ENCODE measurements around the gene ARL2. TPM values are rescaled to one million over a fixed set of nuclear protein-coding genes. Genes with fewer than 3 reads are reported as not detected.
A peak's percentile ranks its signal among the peaks of the same experiment; 100 is the strongest.
"Not testable (repeated sequence)": the region's sequence is repeated elsewhere in the genome, so short reads cannot be mapped to it uniquely, and the experiment has no call there.

The ARL2 gene
- total RNA-seq, 3 donors from 2014 or later (not counting 1 experiment from before 2014, with no cell fraction given): 19.9 to 20.5 (median 20.2) TPM

- no peak overlapping the region for H3K4me3 ChIP-seq (ENCODE audit: low read length)
- Mint-ChIP-seq H3K4me1 (peaks cover 0 to 9% of the 10 kb centered on the region in 2 donors), H3K4me3 (no peak overlapping the region), H3K9me3 (no peaks in the 10 kb centered on the region), H3K27ac (no peak overlapping the region), H3K36me3 (no peaks in the 10 kb centered on the region), H3K27me3 (ENCODE audit: low read depth in 2 of 2) (no peaks in the 10 kb centered on the region)
- WGBS (ENCODE audit: insufficient coverage): no CpG with 5 or more reads among the region's 1 CpG
- H3K27ac ChIP-seq (ENCODE audit: low read length): no peak overlapping the region
- ATAC-seq (no peak), DNase-seq (no peak)
- intact Hi-C loops (cut with micrococcal nuclease): no loop called here
- H3K27me3 ChIP-seq (ENCODE audit: control insufficient read depth, insufficient read depth, low read length): no peaks in the 10 kb centered on the region
- H3K36me3 ChIP-seq (ENCODE audit: control insufficient read depth, insufficient read depth, low read length): no peaks in the 10 kb centered on the region
- H3K9me3 ChIP-seq (ENCODE audit: control insufficient read depth, insufficient read depth, low read length): no peaks in the 10 kb centered on the region
- TF ChIP-seq CTCF (IDR thresholded peaks at IDR 0.05): no peak
- peaks cover 8% of the 10 kb centered on the region for H3K4me1 ChIP-seq (ENCODE audit: control insufficient read depth, insufficient read depth, low read length)
These were observed 14.5 kb upstream of the ARL2 start for GRCh38 chr11:64999478-64999877.

GRCh38 chr11:65002706-65003105, 11.3 kb upstream of the ARL2 start:
- no peak overlapping the region for H3K4me3 Mint-ChIP-seq
- no peak overlapping the region for H3K27ac ChIP-seq (ENCODE audit: low read length)
- WGBS (ENCODE audit: insufficient coverage): 89% methylated on average over 5 of the region's 5 CpGs

GRCh38 chr11:65003282-65003681, 10.7 kb upstream of the ARL2 start:
- WGBS (ENCODE audit: insufficient coverage): 92% methylated on average over 7 of the region's 7 CpGs
- Mint-ChIP-seq H3K36me3 (no peaks in the 10 kb centered on the region), H3K27me3 (ENCODE audit: low read depth in 2 of 2) (no peaks in the 10 kb centered on the region), H3K27ac (no peak overlapping the region), H3K9me3 (no peaks in the 10 kb centered on the region), H3K4me1 (no peaks in the 10 kb centered on the region), H3K4me3 (no peak overlapping the region)
- no peaks in the 10 kb centered on the region for H3K36me3 ChIP-seq (ENCODE audit: control insufficient read depth, insufficient read depth, low read length)
- no peaks in the 10 kb centered on the region for H3K4me1 ChIP-seq (ENCODE audit: control insufficient read depth, insufficient read depth, low read length)
- intact Hi-C loops (cut with micrococcal nuclease): no loop called here
- DNase-seq (peak in 1 of 2 donors; percentile 1), ATAC-seq (no peak)
- no peaks in the 10 kb centered on the region for H3K27me3 ChIP-seq (ENCODE audit: control insufficient read depth, insufficient read depth, low read length)
- no peak for TF ChIP-seq CTCF (IDR thresholded peaks at IDR 0.05)
- H3K4me3 ChIP-seq (ENCODE audit: low read length): no peak overlapping the region
- no peaks in the 10 kb centered on the region for H3K9me3 ChIP-seq (ENCODE audit: control insufficient read depth, insufficient read depth, low read length)
- no peak overlapping the region for H3K27ac ChIP-seq (ENCODE audit: low read length)

More at GRCh38 chr11:65002706-65003105, 11.3 kb upstream of the ARL2 start:
- H3K27me3 ChIP-seq (ENCODE audit: control insufficient read depth, insufficient read depth, low read length): no peaks in the 10 kb centered on the region
- Mint-ChIP-seq H3K27me3 (ENCODE audit: low read depth in 2 of 2) (no peaks in the 10 kb centered on the region), H3K36me3 (no peaks in the 10 kb centered on the region), H3K4me1 (no peaks in the 10 kb centered on the region), H3K9me3 (no peaks in the 10 kb centered on the region), H3K27ac (no peak overlapping the region)
- H3K4me3 ChIP-seq (ENCODE audit: low read length): no peak overlapping the region
- no peaks in the 10 kb centered on the region for H3K4me1 ChIP-seq (ENCODE audit: control insufficient read depth, insufficient read depth, low read length)
- intact Hi-C loops (cut with micrococcal nuclease): no loop called here
- DNase-seq: peak in 1 of 2 donors; percentile 1
- no peaks in the 10 kb centered on the region for H3K9me3 ChIP-seq (ENCODE audit: control insufficient read depth, insufficient read depth, low read length)
- ATAC-seq: no peak
- no peaks in the 10 kb centered on the region for H3K36me3 ChIP-seq (ENCODE audit: control insufficient read depth, insufficient read depth, low read length)
- TF ChIP-seq CTCF (IDR thresholded peaks at IDR 0.05): no peak

GRCh38 chr11:65003968-65004367, 10.0 kb upstream of the ARL2 start:
- not testable (repeated sequence) for H3K27me3 Mint-ChIP-seq (ENCODE audit: low read depth in 2 of 2)

More at GRCh38 chr11:65003968-65004367, 10.0 kb upstream of the ARL2 start:
- ATAC-seq; H3K36me3 Mint-ChIP-seq; H3K4me1 ChIP-seq (ENCODE audit: control insufficient read depth, insufficient read depth, low read length); H3K27ac Mint-ChIP-seq; intact Hi-C loops (cut with micrococcal nuclease); H3K36me3 ChIP-seq (ENCODE audit: control insufficient read depth, insufficient read depth, low read length); H3K27me3 ChIP-seq (ENCODE audit: control insufficient read depth, insufficient read depth, low read length); H3K9me3 ChIP-seq (ENCODE audit: control insufficient read depth, insufficient read depth, low read length); H3K27ac ChIP-seq (ENCODE audit: low read length); DNase-seq; H3K9me3 Mint-ChIP-seq; H3K4me3 ChIP-seq (ENCODE audit: low read length); H3K4me1 Mint-ChIP-seq; H3K4me3 Mint-ChIP-seq: not testable (repeated sequence)
- 61% methylated on average over 3 of the region's 3 CpGs for WGBS (ENCODE audit: insufficient coverage)

Data from natural killer cell (primary cell).